Epidermal melanocyte (primary cell): ENCODE measurements around the gene CCHCR1.

Source experiments
- DNase-seq: peaks from one replicate; pipeline ENCODE4 v3.0.0; 2011; ENCODE audit warnings: low spot score; ENCODE audit not compliant: insufficient read length

The CCHCR1 gene

GRCh38 chr6:31162463-31163165, 5.0 kb upstream of the CCHCR1 start:
- DNase-seq: no peak

- DNase-seq: no peak
These were observed 3.9 kb upstream of the CCHCR1 start for GRCh38 chr6:31161216-31162126.

- no peak for DNase-seq
These were observed 1.6 kb upstream of the CCHCR1 start for GRCh38 chr6:31158863-31159855.

- peak; percentile 99 for DNase-seq
These were observed 699 bp upstream of the CCHCR1 start, which contains the start of gene TCF19 for GRCh38 chr6:31158140-31158862. Gene TCF19, plus strand, starts transcription at chr6:31158589. Its CDS starts 881 bp downstream, at chr6:31159470.

- DNase-seq: no peak
These were observed 961 bp downstream of the CCHCR1 start for GRCh38 chr6:31156641-31157040.

- DNase-seq: no peak
These were observed 3.2 kb downstream of the CCHCR1 start for GRCh38 chr6:31154436-31154835.

- DNase-seq: no peak
These were observed 4.8 kb downstream of the CCHCR1 start for GRCh38 chr6:31152781-31153180.

- DNase-seq: no peak
These were observed 7.7 kb downstream of the CCHCR1 start for GRCh38 chr6:31149827-31150447.

GRCh38 chr6:31145386-31145785, 12.2 kb downstream of the CCHCR1 start:
- DNase-seq: no peak

- DNase-seq: no peak
These were observed 12.6 kb downstream of the CCHCR1 start for GRCh38 chr6:31144970-31145340.

- DNase-seq: no peak
These were observed 13.2 kb downstream of the CCHCR1 start for GRCh38 chr6:31144296-31144969.

GRCh38 chr6:31143148-31143547, 14.5 kb downstream of the CCHCR1 start:
- DNase-seq: no peak

- peak; percentile 89 for DNase-seq
These were observed 15.2 kb downstream of the CCHCR1 start for GRCh38 chr6:31142361-31142761.

- DNase-seq: no peak
These were observed 17.0 kb downstream of the CCHCR1 start for GRCh38 chr6:31140643-31141042.

- DNase-seq: no peak
These were observed 18.0 kb downstream of the CCHCR1 start for GRCh38 chr6:31139599-31139998.

- no peak for DNase-seq
These were observed 18.6 kb downstream of the CCHCR1 start, which contains the start of gene PSORS1C2 for GRCh38 chr6:31138982-31139381. Gene PSORS1C2, minus strand, starts transcription at chr6:31139066. Its CDS starts 40 bp downstream, at chr6:31139026.

GRCh38 chr6:31135710-31136109, 21.9 kb downstream of the CCHCR1 start:
- no peak for DNase-seq

GRCh38 chr6:31132806-31133205, 24.8 kb downstream of the CCHCR1 start:
- no peak for DNase-seq

GRCh38 chr6:31131595-31131994, 26.0 kb downstream of the CCHCR1 start:
- DNase-seq: no peak
